Measurements from ENCODE around the gene GALNS.

DNA sequence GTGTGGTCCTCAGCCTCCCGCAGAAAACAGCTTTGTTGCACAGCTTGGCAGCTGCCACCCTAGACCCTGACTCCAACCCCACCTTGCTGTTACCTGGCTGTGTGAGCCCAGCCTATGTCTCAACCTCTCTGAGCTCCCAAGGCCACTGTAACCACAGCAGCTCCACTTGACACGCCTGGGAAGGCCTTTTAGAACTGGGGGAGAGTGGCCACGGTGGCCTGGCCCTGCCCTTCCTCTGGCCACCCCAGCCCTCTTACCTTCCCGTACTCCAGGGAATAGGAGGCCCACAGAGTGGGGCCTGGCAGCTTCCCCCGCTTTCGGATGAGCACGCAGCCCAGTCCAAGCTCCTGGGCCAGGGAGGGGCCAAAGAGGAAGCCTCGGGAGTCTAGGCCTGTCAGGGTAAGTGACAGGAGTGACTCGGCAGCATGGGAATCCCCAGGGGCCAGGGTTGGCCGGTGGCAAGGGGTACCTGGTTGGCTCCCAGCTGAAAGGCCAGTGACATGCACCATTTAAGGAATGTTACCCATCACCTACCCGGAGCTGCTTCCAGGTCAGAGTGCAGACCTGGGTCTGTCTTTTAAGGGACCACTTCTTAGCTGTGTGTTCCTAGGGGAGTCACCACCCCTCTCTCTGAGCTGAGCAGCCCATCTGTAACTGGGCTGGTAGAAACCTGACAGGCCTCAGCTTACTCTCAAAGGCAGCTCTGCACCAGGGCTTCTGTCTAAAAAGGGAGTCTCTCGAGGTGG is 46.4 kb downstream of the GALNS start:
- TF ChIP-seq, protein P1, sequence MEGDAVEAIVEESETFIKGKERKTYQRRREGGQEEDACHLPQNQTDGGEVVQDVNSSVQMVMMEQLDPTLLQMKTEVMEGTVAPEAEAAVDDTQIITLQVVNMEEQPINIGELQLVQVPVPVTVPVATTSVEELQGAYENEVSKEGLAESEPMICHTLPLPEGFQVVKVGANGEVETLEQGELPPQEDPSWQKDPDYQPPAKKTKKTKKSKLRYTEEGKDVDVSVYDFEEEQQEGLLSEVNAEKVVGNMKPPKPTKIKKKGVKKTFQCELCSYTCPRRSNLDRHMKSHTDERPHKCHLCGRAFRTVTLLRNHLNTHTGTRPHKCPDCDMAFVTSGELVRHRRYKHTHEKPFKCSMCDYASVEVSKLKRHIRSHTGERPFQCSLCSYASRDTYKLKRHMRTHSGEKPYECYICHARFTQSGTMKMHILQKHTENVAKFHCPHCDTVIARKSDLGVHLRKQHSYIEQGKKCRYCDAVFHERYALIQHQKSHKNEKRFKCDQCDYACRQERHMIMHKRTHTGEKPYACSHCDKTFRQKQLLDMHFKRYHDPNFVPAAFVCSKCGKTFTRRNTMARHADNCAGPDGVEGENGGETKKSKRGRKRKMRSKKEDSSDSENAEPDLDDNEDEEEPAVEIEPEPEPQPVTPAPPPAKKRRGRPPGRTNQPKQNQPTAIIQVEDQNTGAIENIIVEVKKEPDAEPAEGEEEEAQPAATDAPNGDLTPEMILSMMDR (conservative IDR thresholded peaks at IDR 0.05; ENCODE audit: low read length), result no peak
- TF ChIP-seq EZH2phosphoT487 (IDR thresholded peaks at IDR 0.05; ENCODE audit: borderline replicate concordance), result no peak

All from Loucy (cell line).